Ovary (tissue), 9 donors: ENCODE results near the gene CASP2. TPM values are rescaled to one million over a fixed set of nuclear protein-coding genes. Genes with fewer than 3 reads are reported as not detected.

ENCODE experiments used
- DNase-seq, 5 donors: peaks; one replicate each; pipeline ENCODE4 v3.0.0-alpha.2; 2019 to 2020
- H3K27ac ChIP-seq, 2 donors: fragments of 200-600 bp; one replicate each; pipeline versions ENCODE4 v1.5.1 to v1.8.0; 2019 to 2022
- H3K27me3 ChIP-seq: fragments of 200-600 bp; one replicate; pipeline ENCODE4 v1.8.0; 2022
- H3K36me3 ChIP-seq: fragments of 200-600 bp; sonication (generic); one replicate; pipeline ENCODE4 v1.5.1; 2019
- H3K4me1 ChIP-seq: one replicate; pipeline ENCODE4 v1.8.1; 2013; ENCODE audit warnings: mild to moderate bottlenecking, moderate library complexity; ENCODE audit not compliant: insufficient read depth
- H3K4me3 ChIP-seq: fragments of 200-600 bp; sonication (generic); one replicate; pipeline ENCODE4 v1.5.1; 2017
- H3K9me3 ChIP-seq, 2 donors: fragments of 200-600 bp in 1 of 2; sonication (generic) in 1 of 2; one replicate each; pipeline versions ENCODE4 v1.5.1 to v1.8.1; 2013 to 2019; ENCODE audit warnings: mild to moderate bottlenecking in 1 of 2, moderate library complexity in 1 of 2
- CTCF ChIP-seq, 3 donors: fragments of 450-650 bp in 2 of 3; fragments of 200-600 bp in 1 of 3; IDR thresholded peaks; one replicate each; pipeline versions ENCODE4 v1.5.1 to v1.8.0; 2016 to 2022; ENCODE audit warnings: antibody characterized with exemption in 3 of 3, mild to moderate bottlenecking in 1 of 3
- EP300 ChIP-seq: sonication (generic); formaldehyde crosslinking; IDR thresholded peaks from one replicate; pipeline ENCODE4 v1.6.1; 2017; ENCODE audit warnings: antibody characterized with exemption
- POLR2A ChIP-seq: fragments of 450-650 bp; IDR thresholded peaks from one replicate; pipeline ENCODE4 v1.6.1; 2017; ENCODE audit warnings: antibody characterized with exemption, mild to moderate bottlenecking, moderate library complexity
- WGBS, 3 donors: extraction: QIAGEN DNeasy Blood & Tissue Kit in 1 of 3; methylation state at CpG; one replicate each; pipeline versions ENCODE4 v1.1.5 to v1.1.7; 2013 to 2017; 5-methylcytosine and 5-hydroxymethylcytosine counted together
- intact Hi-C, 4 donors: fragments of 100-400 bp; cut with DNase I; formaldehyde crosslinking; loops; one replicate each; pipeline versions ENCODE4 v1.11.0 to v1.15.1; 2022 to 2023
- polyA plus RNA-seq, 2 donors: library from polyadenylated mRNA; stranded (reverse); fragments of 200-250 nt in 1 of 2; fragments of 350-450 nt in 1 of 2; fragmentation: Illumina TruSeq in 1 of 2; extraction: RNeasy Lipid Tissue Mini Kit (QIAGEN cat#74804) in 1 of 2; gene quantifications; one replicate each; pipeline ENCODE4 v1.2.3, GENCODE V29; 2013 to 2014
- total RNA-seq, 7 donors: library from RNA; depleted of rRNA in 2 of 7; stranded (reverse); fragments of >200 nt in 2 of 7; fragmentation: NEBNext Ultra II Directional in 3 of 7; extraction: Animal tissue kit (Norgen Biotek cat#: 25700) in 3 of 7; gene quantifications; one replicate each; pipeline versions ENCODE4 v1.1.0 to v1.2.4, GENCODE V29; 2016 to 2023
- donor health status: DM: no; HTN: no; CAD: no; lungs with moderate emphysema.
- donor health status: DM: no; HTN: no; CAD: no.
- donor health status: Bipolar disorder and iron deficiency.
- donor health status: DM: yes; HTN: yes; CAD: no.
- donor health status: DM: no; HTN: no; CAD: no.
- donor health status: DM: yes; HTN: yes; CAD: no.

CASP2 gene
- total and polyA plus RNA-seq, 9 donors: 7.7 to 26.6 (median 23.0) TPM

DNA sequence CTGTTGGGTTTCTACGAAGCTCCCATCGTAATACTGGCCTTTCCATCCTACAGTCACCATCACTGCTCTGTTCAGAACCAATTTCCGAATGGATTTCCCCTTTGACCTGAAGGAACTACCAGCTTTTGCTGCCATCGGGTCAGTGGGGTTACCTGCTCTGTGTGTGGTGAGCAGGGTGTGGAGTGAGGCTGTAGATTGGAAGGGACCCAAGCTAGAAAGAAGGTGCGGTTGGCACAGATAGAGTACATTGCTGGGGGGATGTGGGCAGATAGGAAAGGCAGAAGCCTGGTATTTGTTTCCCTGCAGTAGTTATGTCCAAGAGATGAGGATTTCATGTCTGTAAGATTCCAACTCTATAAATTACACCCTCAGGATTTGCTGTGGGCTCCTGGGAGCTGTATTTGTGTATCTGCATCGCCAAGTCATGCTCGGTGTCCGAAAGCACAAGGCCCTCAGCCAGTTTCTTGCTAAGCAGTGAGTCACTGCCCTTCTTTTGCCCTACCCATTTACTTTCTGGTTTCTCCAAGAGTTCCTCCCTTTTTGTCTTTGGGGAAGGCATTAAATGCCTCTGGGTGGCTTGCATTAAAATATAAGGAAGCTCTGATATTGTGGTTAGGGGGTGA lies 43.1 kb downstream of the CASP2 start:
- WGBS, 3 donors: 64 to 82% (median 70%) methylated on average over 8 of the region's 8 CpGs
- TF ChIP-seq POLR2A (no peak), CTCF (IDR thresholded peaks at IDR 0.05) (no peak), EP300 (no peak)
- Histone ChIP-seq H3K4me3 (no peak overlapping the region), H3K27ac (no peak overlapping the region), H3K9me3 (no peaks in the 10 kb centered on the region), H3K27me3 (no peaks in the 10 kb centered on the region), H3K4me1 (no peaks in the 10 kb centered on the region), H3K36me3 (no peaks in the 10 kb centered on the region)
- intact Hi-C loops: no loop called here
- no peak for DNase-seq

DNA sequence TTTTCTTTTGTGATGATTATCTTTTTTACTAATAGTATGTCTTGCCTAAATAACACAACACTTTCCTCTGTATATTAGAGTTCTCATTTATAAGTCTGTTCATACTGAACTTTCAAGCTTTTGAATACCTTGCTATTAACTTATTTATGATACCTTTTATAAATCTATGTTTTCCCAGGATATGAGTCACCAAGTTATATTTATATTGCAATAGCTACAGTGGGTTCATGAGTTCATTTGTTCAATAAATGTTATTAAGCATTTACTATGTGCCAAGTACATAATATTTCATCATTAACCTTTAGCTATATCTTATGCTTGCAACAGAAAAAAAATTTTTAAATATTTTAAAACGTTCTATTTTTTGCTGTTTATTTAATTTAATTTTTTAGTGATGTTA lies 46.1 kb downstream of the CASP2 start:
- H3K27me3 ChIP-seq: no peaks in the 10 kb centered on the region
- no peaks in the 10 kb centered on the region for H3K9me3 ChIP-seq
- H3K36me3 ChIP-seq: no peaks in the 10 kb centered on the region
- 18 to 40% (median 38%) methylated on average over 1 of the region's 1 CpG for WGBS, 3 donors
- no peak overlapping the region for H3K4me3 ChIP-seq
- DNase-seq: no peak
- H3K27ac ChIP-seq: no peak overlapping the region
- no peak for TF ChIP-seq CTCF (IDR thresholded peaks at IDR 0.05)
- TF ChIP-seq POLR2A: no peak
- TF ChIP-seq EP300: no peak
- no peaks in the 10 kb centered on the region for H3K4me1 ChIP-seq
- intact Hi-C loops: no loop called here

DNA sequence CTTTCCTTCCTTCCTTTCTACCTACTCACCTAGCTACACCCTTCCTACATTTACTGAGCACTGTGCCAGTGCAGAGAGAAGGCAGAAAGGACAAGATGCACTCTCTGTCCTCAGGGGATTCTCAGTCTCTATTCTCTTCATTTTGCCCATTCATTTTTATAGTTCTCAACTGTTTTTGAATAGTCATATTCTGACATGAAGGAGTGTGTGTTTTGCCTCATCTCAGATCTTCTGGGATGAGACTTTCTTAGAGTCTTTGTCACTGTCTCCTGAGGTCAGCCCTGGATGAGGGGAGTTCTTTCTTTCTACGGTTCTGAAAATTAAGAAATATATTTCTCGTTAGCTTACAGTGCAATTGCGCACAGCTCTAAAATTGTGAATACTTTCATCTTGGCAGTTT lies 49.1 kb downstream of the CASP2 start:
- Histone ChIP-seq H3K4me3 (no peak overlapping the region), H3K4me1 (no peaks in the 10 kb centered on the region), H3K27me3 (no peaks in the 10 kb centered on the region), H3K27ac (no peak overlapping the region), H3K9me3 (no peaks in the 10 kb centered on the region), H3K36me3 (no peaks in the 10 kb centered on the region)
- WGBS, 3 donors: 71 to 78% (median 77%) methylated on average over 3 of the region's 3 CpGs
- DNase-seq: no peak
- intact Hi-C loops: no loop called here
- TF ChIP-seq CTCF (IDR thresholded peaks at IDR 0.05): no peak
- no peak for TF ChIP-seq POLR2A
- TF ChIP-seq EP300: no peak

DNA sequence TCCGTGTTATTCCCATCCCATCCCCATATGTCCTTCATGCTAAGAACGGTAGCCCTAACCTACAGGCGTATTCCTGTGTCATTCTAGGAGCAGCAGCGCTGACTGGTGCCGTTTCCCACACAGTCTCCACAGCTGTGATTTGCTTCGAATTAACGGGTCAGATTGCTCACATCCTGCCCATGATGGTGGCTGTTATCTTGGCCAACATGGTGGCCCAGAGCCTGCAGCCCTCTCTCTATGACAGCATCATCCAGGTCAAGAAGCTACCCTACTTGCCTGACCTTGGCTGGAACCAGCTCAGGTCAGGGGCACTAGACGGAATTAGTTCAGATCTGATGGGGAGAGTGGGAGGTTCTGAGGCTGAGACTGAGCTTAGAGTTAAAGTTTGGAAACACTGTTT lies 53.7 kb downstream of the CASP2 start:
- no peak for TF ChIP-seq CTCF (IDR thresholded peaks at IDR 0.05)
- no peak for TF ChIP-seq POLR2A
- TF ChIP-seq EP300: no peak
- no peak overlapping the region for H3K27ac ChIP-seq
- WGBS, 3 donors: 84 to 89% (median 88%) methylated on average over 8 of the region's 8 CpGs
- H3K4me3 ChIP-seq: no peak overlapping the region
- no peaks in the 10 kb centered on the region for H3K4me1 ChIP-seq
- no peaks in the 10 kb centered on the region for H3K36me3 ChIP-seq
- intact Hi-C loops: no loop called here
- H3K27me3 ChIP-seq: no peaks in the 10 kb centered on the region
- no peaks in the 10 kb centered on the region for H3K9me3 ChIP-seq
- DNase-seq: no peak
